Liver (tissue), 3 donors: Measurements from ENCODE around the gene TGFBI.

ENCODE experiments used
- FOXA1 ChIP-seq: IDR thresholded peaks from 2 replicates; pipeline ENCODE4 v1.6.1; 2016; ENCODE audit warnings: antibody characterized with exemption
- JUND ChIP-seq, 2 donors: IDR thresholded peaks; 2 replicates each; pipeline ENCODE4 v1.6.1; 2016; ENCODE audit warnings: antibody characterized with exemption in 2 of 2
- RAD21 ChIP-seq, 2 donors: IDR thresholded peaks; 2 replicates each; pipeline ENCODE4 v1.6.1; 2016; ENCODE audit warnings: antibody characterized with exemption in 2 of 2, mild to moderate bottlenecking in 2 of 2
- SP1 ChIP-seq: IDR thresholded peaks from 2 replicates; pipeline ENCODE4 v1.6.1; 2018; ENCODE audit warnings: antibody characterized with exemption, mild to moderate bottlenecking
- TAF1 ChIP-seq: conservative IDR thresholded peaks from 2 replicates; pipeline ENCODE4 v1.6.1; 2016; ENCODE audit warnings: antibody characterized with exemption, mild to moderate bottlenecking
- YY1 ChIP-seq: IDR thresholded peaks from 2 replicates; pipeline ENCODE4 v1.6.1; 2016; ENCODE audit warnings: antibody characterized with exemption, mild to moderate bottlenecking
- TF ChIP-seq, protein P1 (sequence below): fragments of 150-350 bp; IDR thresholded peaks from 2 replicates; pipeline ENCODE4 v1.5.1; 2017; ENCODE audit warnings: improper control_type of control experiment, low read depth, low read length; ENCODE audit not compliant: missing input control
- TF ChIP-seq, protein P2 (sequence below): IDR thresholded peaks from 2 replicates; pipeline ENCODE4 v1.6.1; 2016; ENCODE audit warnings: antibody characterized with exemption
- donor health status: healthy.
- donor health status: healthy.

DNA sequence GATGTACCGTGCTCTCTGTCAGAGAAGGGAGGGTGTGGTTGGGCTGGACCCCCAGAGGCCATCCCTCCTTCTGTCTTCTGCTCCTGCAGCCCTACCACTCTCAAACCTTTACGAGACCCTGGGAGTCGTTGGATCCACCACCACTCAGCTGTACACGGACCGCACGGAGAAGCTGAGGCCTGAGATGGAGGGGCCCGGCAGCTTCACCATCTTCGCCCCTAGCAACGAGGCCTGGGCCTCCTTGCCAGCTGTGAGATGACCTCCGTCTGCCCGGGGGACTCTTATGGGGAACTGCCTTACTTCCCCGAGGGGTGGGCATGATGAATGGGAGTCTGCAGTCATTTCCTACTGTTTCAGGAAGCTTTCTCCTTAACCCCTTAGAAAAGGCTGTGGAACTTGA is 17.5 kb downstream of the TGFBI start:
- TF ChIP-seq, protein P1, sequence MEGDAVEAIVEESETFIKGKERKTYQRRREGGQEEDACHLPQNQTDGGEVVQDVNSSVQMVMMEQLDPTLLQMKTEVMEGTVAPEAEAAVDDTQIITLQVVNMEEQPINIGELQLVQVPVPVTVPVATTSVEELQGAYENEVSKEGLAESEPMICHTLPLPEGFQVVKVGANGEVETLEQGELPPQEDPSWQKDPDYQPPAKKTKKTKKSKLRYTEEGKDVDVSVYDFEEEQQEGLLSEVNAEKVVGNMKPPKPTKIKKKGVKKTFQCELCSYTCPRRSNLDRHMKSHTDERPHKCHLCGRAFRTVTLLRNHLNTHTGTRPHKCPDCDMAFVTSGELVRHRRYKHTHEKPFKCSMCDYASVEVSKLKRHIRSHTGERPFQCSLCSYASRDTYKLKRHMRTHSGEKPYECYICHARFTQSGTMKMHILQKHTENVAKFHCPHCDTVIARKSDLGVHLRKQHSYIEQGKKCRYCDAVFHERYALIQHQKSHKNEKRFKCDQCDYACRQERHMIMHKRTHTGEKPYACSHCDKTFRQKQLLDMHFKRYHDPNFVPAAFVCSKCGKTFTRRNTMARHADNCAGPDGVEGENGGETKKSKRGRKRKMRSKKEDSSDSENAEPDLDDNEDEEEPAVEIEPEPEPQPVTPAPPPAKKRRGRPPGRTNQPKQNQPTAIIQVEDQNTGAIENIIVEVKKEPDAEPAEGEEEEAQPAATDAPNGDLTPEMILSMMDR: no peak
- TF ChIP-seq RAD21 (IDR thresholded peaks at IDR 0.05) (no peak), SP1 (no peak), TAF1 (no peak), FOXA1 (no peak), JUND (IDR thresholded peaks at IDR 0.05) (no peak), YY1 (no peak)
- TF ChIP-seq, protein P2, sequence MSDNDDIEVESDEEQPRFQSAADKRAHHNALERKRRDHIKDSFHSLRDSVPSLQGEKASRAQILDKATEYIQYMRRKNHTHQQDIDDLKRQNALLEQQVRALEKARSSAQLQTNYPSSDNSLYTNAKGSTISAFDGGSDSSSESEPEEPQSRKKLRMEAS: no peak
